Globus pallidus (tissue), 1 donor: ENCODE measurements around the gene NCAPH2.

Experiments used
- DNase-seq: peaks from one replicate; pipeline ENCODE4 v3.0.0-alpha.2; 2015; ENCODE audit warnings: low spot score

NCAPH2 gene

GRCh38 chr22:50548921-50549790, 41.1 kb downstream of the NCAPH2 start:
- DNase-seq, result no peak

GRCh38 chr22:50550395-50550794, 42.4 kb downstream of the NCAPH2 start:
- DNase-seq, result no peak

GRCh38 chr22:50551160-50551752, 43.2 kb downstream of the NCAPH2 start:
- DNase-seq, result no peak

GRCh38 chr22:50553310-50553709, 45.3 kb downstream of the NCAPH2 start:
- DNase-seq, result no peak

- DNase-seq, result no peak
Observed at GRCh38 chr22:50556703-50557102, 48.7 kb downstream of the NCAPH2 start.

GRCh38 chr22:50560034-50560433, 52.0 kb downstream of the NCAPH2 start:
- no peak for DNase-seq

GRCh38 chr22:50561401-50562358, 53.7 kb downstream of the NCAPH2 start:
- DNase-seq, result no peak

GRCh38 chr22:50562523-50563412, 54.7 kb downstream of the NCAPH2 start, which contains the start of gene SYCE3:
TSS of gene SYCE3 (minus strand) at chr22:50562919. CDS start at chr22:50556405, 6,514 bp downstream.
- peak; percentile 92 for DNase-seq

- DNase-seq, result peak; percentile 26
Observed at GRCh38 chr22:50563413-50564160, 55.6 kb downstream of the NCAPH2 start.

- no peak for DNase-seq
Observed at GRCh38 chr22:50564289-50564688, 56.3 kb downstream of the NCAPH2 start.

- DNase-seq, result no peak
Observed at GRCh38 chr22:50567721-50568252, 59.8 kb downstream of the NCAPH2 start.

GRCh38 chr22:50568626-50569025, 60.6 kb downstream of the NCAPH2 start:
- DNase-seq, result no peak

GRCh38 chr22:50569041-50569459, 61.0 kb downstream of the NCAPH2 start:
- no peak for DNase-seq

- DNase-seq, result no peak
Observed at GRCh38 chr22:50569896-50570535, 62.0 kb downstream of the NCAPH2 start.

- no peak for DNase-seq
Observed at GRCh38 chr22:50570861-50571260, 62.8 kb downstream of the NCAPH2 start.

GRCh38 chr22:50571264-50572175, 63.5 kb downstream of the NCAPH2 start:
- DNase-seq, result no peak

- DNase-seq, result no peak
Observed at GRCh38 chr22:50572965-50573364, 64.9 kb downstream of the NCAPH2 start.
